Hematopoietic multipotent progenitor cell (in vitro differentiated cells): ENCODE results near the gene RBMS3. TPM values are rescaled to one million over a fixed set of nuclear protein-coding genes. Genes with fewer than 3 reads are reported as not detected.

Source experiments
- DNase-seq, 3 donors: peaks; one replicate each; pipeline ENCODE4 v3.0.0-alpha.2; 2011 to 2015; ENCODE audit warnings: low read depth in 2 of 3, low spot score in 2 of 3
- total RNA-seq: library from RNA; depleted of rRNA; stranded (reverse); fragments of >200 nt; gene quantifications from one replicate; pipeline ENCODE4 v1.2.3, GENCODE V29; 2012

The RBMS3 gene
- total RNA-seq, 1 donor, result under 0.01 TPM

GRCh38 chr3:29606416-29606815 lies 325.5 kb downstream of the RBMS3 start:
- no peak for DNase-seq

- no peak for DNase-seq
Measured at GRCh38 chr3:29608414-29609327, 327.8 kb downstream of the RBMS3 start.

- no peak for DNase-seq
Measured at GRCh38 chr3:29609328-29609811, 328.5 kb downstream of the RBMS3 start.

GRCh38 chr3:29610781-29611180 lies 329.9 kb downstream of the RBMS3 start:
- DNase-seq, result no peak

- no peak for DNase-seq
Measured at GRCh38 chr3:29611252-29611651, 330.4 kb downstream of the RBMS3 start.

GRCh38 chr3:29612536-29612935 lies 331.7 kb downstream of the RBMS3 start:
- DNase-seq, result no peak

- DNase-seq, result no peak
Measured at GRCh38 chr3:29614954-29615353, 334.1 kb downstream of the RBMS3 start.

GRCh38 chr3:29618395-29619282 lies 337.8 kb downstream of the RBMS3 start:
- DNase-seq, result no peak

- no peak for DNase-seq
Measured at GRCh38 chr3:29619676-29620075, 338.8 kb downstream of the RBMS3 start.

GRCh38 chr3:29627136-29628117 lies 346.6 kb downstream of the RBMS3 start:
- DNase-seq, result no peak

- DNase-seq, result no peak
Measured at GRCh38 chr3:29628795-29629194, 347.9 kb downstream of the RBMS3 start.

GRCh38 chr3:29635888-29636287 lies 355.0 kb downstream of the RBMS3 start:
- no peak for DNase-seq

- DNase-seq, result no peak
Measured at GRCh38 chr3:29637068-29637467, 356.2 kb downstream of the RBMS3 start.

GRCh38 chr3:29639578-29640290 lies 358.9 kb downstream of the RBMS3 start:
- no peak for DNase-seq

- no peak for DNase-seq
Measured at GRCh38 chr3:29642393-29643033, 361.6 kb downstream of the RBMS3 start.

GRCh38 chr3:29643034-29643425 lies 362.2 kb downstream of the RBMS3 start:
- DNase-seq, result no peak

GRCh38 chr3:29644261-29644660 lies 363.4 kb downstream of the RBMS3 start:
- no peak for DNase-seq

- DNase-seq, result no peak
Measured at GRCh38 chr3:29644956-29645636, 364.2 kb downstream of the RBMS3 start.

- DNase-seq, result no peak
Measured at GRCh38 chr3:29646043-29646442, 365.2 kb downstream of the RBMS3 start.
